GM21717 (cell line): ENCODE data around the gene THRAP3.
"Not testable (repeated sequence)": the region's sequence is repeated elsewhere in the genome, so short reads cannot be mapped to it uniquely, and the experiment has no call there.

ENCODE experiments used
- ATAC-seq: cut with Tn5 transposase; IDR thresholded peaks from one replicate; pipeline ENCODE4 v1.9.1; 2021; ENCODE audit warnings: mild to moderate bottlenecking, moderate library complexity; ENCODE audit not compliant: unreplicated experiment

The THRAP3 gene

DNA sequence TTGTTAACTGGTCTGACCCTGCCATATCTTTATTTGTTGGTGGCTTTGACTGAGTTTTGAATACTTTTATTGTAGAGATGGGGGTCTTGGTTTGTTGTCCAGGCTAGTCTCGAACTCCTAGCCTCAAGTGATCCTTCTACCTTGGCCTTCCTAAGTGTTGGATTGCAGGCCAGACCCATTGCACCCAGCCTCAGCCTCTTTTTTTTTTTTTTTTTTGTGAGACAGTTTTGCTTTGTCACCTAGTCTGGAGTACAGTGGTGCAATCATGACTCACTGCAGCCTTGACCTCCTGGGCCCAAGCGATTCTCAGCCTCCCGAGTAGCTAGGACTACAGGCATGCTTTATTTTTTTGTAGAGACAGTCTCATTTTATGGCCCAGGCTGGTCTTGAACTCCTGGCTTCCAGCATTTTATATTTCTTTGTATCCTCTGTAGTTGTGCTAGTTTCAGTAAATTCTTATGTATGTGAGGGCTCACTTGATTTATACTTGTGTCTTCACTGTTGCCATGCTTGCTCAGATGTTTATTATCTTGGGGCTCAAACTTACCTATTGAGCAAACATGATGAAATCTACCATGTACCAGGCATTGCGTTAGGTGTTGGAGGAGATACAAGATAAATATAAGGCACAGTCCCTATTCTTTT, 24.1 kb downstream of the THRAP3 start:
- no peak for ATAC-seq

DNA sequence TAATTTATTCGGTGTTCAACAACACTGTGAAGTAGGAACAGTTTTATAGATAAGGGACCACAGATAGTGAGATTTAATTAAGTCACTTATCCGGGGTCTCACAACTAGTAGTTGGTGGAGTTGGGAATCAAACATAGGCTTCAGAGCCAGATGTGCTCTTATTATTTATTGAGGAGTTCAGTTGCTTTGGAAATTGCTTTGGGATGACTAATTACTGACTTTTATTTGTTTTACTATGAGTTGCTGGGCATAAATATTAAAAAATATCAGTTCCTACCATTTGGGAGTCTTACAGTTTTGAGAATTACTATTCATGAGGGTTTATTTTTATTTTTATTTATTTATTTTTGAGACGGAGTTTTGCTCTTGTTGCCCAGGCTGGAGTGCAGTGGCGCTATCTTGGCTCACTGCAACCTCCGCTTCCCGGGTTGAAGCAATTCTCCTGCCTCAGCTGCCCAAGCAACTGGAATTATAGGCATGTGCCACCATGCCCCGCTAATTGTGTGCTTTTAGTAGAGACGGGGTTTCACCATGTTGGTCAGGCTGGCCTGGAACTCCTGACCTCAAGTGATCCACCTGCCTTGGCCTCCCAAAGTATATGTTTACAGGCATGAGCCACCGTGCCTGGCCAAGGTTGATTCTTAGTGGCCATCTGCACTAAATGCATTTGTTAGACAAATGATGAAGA, 27.7 kb downstream of the THRAP3 start:
- no peak for ATAC-seq

DNA sequence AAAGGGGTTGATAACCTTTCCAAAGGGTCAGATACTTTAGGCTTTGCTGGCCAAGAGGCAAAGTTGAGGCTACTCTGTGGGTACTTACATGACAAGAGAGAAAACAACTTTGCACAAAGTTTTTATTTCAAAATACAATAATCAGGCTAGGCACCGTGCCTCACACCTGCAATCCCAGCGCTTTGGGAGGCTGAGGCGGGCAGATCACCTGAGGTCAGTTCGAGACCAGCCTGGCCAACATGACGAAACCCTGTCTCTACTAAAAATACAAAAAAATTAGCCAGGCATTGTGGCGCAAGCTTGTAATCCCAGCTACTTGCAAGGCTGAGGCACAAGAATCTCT, 28.2 kb downstream of the THRAP3 start:
- ATAC-seq: not testable (repeated sequence)

DNA sequence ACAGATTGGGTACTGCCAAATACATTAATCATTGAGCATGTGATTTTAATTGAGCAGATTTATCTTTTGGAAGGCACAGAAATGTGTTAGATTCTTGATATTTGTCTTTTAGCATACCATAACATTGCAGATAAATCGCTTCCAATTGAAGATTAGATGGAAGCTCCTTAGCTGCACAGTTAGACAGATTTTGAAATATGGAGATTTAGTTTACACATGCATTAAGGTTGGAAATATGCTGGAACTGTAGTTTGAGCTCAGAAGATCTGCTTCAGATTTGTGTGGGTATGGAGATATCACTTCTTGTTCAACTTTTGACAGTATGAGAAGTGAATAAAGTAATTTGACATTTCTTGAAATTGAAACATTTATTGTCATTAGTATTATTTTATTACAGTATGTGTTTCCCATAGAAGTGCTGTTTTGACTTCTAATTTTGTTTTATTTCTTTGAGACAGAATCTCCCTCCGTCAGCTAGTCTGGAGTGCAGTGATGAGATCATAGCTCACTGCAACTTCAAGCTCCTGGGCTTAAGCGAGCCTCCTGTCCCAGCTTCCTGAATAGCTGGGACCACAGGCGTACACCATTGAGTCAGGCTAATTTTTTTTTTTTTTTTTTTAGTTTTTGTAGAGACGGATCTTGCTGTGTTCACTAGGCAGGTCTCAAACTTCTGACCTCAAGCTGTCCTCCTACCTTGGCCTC, 29.1 kb downstream of the THRAP3 start:
- ATAC-seq: no peak

DNA sequence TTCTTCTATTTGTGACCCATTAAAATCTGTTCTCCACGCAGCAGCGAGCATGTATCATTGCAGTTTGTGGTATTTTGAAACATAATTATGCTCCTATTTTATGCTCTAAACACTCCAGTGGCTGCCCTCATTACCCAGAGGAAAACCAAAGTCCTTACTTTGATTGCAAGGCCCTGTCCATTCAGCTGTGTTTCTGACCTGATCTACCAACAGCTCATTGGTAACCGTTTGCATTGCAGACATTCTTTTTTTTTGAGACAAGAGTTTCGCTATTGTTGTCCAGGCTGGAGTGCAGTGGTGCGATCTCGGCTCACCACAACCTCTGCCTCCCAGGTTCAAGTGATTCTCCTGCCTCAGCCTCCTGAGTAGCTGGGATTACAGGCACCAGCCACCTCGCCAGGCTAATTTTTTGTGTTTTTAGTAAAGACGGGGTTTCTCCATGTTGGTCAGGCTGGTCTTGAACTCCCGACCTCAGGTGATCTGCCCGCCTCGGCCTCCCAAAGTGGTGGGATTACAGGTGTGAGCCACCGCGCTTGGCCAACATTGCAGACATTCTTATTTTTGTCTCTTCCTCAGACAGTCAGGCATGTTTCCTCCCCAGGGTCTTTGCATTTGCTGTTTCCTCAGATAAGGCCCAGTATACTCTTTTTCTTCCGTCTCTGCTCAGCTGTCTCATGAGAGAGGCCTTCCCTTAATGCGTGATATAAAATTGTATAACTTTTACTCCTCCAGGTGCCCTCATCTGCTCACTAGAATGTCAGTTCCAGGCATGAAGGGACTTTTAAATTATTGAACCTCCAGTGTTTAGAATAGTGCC, 32.5 kb downstream of the THRAP3 start:
- ATAC-seq: no peak

DNA sequence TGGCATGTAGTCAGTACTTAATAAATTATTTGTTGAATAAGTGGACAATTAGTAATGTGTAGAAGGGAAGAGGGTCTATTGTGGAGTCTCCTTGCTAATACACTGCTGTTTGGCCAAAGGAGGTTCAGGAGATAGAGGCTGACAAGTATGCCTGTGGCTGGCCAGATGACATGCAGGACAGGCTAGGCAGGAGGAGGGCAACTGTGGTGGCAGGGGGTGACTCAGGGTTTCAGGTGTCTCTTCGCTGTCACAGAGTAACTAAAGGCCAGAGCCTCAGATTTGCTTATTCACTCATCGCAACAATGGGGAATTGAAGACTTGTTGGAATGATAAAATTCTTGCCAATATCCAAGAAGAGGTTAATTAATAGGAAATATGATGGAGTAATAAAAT, 33.1 kb downstream of the THRAP3 start:
- ATAC-seq: no peak

DNA sequence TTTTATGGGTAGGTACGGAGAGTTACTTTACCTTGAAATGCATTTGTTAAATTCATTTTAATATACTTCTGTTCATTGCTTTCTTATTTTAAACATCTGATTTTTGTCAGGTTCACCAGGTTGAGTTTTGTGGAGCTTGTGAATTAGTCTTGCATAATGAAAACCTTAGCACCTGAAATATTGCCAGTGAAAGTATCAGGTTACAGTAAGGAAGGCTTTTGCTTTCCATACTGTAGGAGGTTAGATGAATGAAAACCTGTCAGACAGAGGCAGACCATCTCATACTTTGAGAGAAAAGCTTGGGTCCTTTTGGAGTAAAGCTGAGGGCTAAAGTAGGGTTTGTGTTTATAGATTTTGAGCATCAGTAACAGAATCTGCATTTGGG, 34.7 kb downstream of the THRAP3 start:
- no peak for ATAC-seq

DNA sequence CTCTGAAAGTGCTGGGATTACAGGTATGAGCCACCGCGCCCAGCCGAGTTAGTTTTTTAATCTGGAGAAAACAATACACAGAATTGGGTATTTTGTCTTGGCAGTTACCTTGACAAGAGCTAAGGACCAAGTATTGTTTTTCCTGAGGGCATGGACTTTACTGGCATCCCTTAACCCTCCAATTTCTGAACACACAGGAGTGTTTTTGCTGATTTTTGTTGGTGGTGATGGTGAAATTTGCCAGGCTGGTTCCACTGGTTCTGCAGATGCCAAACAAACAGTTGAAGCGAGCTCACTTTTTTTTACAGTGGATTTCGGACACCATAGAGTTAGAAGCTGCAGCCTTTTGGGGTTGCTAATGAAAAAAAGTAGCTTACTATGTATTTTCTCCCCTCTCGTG, 44.7 kb downstream of the THRAP3 start:
- ATAC-seq: no peak

DNA sequence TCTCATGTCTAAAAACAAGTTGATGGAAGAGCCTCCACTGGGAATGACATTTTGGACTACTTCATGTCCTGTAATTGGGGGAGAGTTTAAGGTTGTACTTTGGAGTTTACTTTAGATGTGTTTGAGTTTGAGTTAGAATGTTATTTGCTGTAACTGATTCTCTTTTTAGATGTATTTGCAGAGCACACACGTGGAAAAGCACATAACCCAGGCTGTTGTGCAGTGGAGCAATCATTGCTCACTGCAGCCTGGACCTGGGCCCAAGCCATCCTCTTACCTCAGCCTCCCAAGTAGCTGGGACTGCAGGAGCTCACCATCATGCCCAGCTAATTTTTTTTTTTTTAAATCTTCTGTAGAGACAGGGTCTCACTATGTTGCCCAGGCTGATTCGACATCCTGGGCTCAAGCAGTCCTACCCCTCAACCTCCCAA, 45.2 kb downstream of the THRAP3 start:
- no peak for ATAC-seq

DNA sequence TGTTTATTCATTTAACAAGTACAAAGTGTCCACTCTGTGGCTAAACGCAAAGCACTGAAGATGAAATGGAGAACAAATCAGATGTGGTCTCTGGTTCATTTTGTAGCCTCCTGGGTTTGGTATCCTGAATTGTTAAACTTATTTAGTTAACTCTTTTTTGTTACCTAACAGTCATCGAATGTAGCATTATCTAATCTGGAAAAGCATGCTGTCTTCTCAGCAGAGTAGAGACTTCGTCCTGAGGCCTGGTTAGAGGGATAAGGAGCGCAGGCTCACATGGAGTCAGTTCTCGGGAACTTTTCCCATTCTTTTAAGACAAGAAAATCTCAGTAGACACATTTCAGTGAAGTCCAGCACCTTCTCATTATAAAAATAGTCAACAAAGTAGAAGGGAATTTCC, 48.8 kb downstream of the THRAP3 start:
- no peak for ATAC-seq

DNA sequence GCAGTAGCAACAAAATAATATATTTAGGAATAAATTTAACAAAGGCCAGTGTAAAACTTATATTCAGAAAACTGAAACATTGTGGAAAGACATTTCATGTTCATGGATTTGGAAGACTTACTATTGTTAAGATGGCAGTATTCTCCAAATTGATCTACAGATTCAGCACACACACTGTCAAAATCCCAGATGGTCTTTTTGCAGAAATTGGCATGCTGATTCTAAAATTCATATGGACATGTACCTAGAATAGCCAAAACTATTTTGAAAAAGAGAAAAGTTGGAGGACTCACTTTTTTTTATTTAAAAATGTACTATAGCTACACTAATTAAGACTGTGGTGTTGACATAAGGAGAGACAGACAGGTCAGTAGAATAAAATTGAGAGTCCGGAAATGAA, 50.0 kb downstream of the THRAP3 start:
- ATAC-seq: no peak

DNA sequence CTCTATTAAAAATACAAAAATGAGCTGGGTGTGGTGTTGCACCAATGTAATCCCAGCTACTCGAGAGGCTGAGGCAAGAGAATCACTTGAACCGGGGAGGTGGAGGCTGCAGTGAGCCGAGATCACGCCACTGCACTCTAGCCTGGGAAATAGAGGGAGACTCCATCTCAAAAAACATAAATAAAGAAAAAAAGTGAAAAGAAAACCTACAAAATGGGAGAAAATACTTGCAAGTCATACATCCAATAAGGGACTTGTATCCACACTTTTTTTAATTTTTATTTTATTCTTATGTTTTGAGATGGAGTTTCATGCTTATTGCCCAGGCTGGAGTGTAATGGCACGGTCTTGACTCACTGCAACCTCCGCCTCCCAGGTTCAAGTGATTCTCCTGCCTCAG, 52.4 kb downstream of the THRAP3 start:
- no peak for ATAC-seq

DNA sequence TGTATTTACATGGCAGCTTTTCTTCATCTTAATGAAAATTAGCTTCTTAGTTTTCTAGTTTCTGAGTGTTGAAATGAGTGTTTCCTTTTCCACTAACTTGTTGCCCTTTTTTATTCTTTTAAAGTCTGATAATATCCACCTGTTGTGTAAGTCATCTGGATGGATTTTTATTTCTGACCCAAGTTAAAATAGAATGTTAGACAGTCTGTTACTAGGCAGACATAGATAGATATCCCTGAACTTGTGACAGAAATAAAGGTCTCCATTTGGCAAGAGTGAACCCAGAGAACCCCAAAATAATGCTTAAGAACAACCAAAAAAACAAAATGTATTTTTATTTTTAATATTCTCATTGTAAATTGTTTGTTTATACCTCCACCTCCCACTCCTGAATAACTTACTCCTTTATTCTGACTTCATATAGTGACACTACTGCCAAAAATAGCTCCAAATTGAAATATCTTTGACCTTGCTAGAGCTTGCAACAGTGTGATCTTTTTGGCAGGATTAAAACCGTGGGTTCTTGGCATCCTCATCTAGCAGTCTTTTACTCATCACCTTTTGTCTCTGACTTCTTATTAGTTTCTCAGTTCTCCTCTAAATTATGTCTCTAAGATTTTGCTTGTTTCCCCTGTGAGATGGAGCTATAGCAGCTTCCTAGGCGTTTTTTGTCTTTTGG, 55.0 kb downstream of the THRAP3 start:
- no peak for ATAC-seq

DNA sequence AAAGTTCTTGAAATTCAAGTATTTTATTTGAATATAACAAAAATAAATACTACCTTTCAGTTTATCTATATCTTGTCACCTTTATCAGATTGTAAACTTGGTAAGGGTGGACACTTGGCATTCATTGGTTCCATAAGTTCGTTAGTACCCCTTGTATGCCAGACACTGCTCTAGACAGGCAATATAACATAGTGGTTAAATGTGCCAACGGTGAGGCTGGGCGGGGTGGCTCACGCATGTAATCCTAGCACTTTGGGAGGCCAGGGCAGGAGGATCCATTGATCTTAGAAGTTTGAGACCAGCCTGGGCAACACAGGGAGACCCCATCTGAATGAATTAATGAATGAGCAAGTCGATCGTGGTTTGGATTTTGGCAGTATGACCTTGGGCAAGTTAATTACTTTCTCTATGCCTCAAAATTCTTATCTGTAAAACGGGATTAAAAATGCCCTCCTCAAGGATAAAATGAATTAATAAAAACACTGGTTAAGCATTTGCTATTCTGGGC, 55.6 kb downstream of the THRAP3 start:
- ATAC-seq: no peak

DNA sequence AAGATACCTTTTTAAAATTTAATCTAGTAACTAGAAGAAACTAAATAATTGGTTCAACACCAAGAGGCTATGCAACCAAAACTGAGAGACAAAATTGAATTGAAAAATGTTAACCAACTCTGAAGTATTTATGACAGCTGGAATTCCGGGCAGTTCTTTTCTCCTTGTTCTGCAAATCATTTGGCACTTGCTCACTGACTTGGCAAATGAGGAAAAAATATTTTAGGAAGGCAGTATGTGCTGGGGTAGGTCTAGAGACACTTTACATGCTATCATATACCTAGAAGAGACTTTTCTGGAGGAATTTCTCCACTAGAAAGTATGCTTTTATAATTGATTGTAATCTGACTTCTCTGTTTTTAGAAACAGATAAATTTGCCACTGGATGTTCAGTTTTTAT, 59.8 kb downstream of the THRAP3 start:
- ATAC-seq: no peak

DNA sequence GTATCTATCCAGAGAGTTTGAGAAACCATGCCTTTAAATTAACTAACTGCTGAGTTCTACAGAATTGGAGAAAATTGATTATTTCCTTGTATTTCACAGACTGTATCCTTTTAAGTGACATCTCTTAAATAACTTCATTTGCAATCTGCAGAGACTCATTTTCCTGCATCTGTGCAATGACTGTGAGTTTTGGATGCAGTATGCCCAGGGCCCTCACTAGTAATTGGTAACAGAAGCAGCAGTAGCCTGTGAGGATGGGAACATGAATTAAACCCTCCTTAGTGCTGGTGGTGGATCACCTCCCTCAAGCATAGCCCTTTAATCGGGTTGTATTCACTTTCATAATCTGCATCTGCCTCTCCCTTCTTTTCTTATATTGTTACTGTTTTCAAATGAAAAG, 60.3 kb downstream of the THRAP3 start:
- no peak for ATAC-seq

DNA sequence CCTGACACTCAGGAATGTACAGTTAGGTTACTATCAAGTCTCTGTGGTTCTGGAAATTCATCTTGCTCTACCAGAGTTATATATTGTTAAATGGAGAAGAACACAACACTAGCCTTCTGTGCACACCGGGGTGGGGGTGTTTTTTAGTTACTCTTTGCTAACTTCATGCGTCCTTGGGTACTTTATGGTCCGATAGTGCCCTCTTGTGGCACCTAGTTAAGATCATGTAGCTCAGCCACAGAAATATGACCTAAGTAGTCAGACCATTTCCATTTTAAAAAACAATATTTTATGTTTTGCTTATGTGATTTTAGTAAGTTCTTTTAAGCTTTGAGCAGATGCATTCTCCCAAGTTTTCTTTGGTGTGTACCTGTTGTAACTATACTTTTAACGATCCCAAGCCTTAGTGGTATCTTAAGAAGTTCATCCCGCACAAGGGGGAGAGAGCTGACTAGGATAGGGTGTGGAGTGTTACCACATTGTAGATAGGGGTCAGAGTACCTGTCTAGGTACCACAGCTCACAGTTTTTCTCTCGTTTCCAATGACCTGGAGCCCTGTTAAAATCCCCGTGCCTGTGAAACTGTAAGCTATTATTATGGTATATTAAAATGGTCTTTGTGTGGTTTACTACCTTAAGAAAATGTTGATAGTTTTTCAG, 61.3 kb downstream of the THRAP3 start:
- ATAC-seq: no peak

DNA sequence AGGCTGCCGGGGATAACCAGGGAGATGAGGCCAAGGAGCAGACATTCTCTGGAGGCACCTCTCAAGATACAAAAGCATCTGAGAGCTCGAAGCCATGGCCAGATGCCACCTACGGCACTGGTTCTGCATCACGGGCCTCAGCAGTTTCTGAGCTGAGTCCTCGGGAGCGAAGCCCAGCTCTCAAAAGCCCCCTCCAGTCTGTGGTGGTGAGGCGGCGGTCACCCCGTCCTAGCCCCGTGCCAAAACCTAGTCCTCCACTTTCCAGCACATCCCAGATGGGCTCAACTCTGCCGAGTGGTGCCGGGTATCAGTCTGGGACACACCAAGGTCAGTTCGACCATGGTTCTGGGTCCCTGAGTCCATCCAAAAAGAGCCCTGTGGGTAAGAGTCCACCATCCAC, 62.6 kb downstream of the THRAP3 start:
- no peak for ATAC-seq

DNA sequence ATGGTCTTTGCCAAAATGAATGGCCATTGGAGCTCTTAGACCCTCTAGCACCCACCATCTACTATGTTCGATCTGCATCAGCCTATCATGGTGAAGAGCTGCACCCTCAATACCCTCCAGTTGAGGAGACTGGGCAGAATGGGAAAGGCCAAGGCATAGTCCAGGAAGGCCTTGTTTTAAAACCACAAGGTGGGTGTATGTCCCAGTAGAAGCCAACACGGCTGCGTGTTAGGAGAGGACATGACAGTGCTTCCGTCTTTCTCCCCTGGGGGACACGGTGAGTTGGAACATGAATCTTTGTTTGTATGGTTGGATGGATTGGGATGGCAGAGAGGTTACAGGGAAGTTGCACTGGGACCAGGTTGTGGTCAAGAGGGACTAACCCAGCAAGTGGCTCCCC, 63.4 kb downstream of the THRAP3 start:
- no peak for ATAC-seq

DNA sequence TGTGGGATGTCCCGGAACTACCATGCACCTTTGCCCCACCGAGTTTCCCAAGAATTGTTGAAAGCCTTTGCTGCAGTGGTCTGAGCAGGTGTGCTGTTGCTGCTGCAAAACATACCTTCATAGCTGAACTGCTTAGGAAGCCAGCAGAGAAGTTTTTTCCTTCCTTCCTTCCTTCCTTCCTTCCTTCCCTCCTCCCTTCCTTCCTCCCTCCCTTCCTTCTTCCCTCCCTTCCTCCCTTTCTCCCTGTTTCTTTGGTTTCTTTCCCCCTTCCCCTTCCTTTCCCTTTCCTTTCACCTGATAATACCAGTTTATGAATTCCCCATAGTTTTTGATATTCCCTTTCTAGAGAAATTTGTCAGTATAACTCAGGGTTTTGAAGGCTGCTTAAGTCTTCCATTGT, 71.1 kb downstream of the THRAP3 start:
- ATAC-seq: no peak
